Measurements from ENCODE around the gene FOXA3. TPM values are rescaled to one million over a fixed set of nuclear protein-coding genes. Genes with fewer than 3 reads are reported as not detected.

FOXA3 gene
- total and polyA plus RNA-seq, 2 of the 4 experiments (the other 2 are of a cell fraction) = not detected

DNA sequence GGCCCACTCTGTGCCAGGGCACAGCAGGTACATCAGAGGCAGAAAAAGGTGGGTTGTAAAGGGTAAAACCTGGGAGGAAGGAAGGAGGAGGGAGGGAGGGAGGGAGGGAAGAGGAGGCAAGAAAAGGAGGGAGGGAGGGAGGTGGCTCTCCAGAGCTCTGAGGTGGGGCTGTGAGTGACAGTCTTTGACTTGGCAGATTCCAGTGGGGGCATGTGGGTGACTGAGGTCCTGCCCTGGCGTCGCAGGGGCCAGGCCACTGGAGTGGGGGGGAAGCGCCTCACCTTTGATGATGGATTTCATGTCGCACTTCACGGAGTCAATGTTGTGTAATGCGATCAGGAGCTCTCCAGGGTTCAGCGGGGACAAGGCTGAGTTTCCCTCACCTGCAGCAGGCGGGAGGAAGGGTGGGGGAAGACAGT lies 43.0 kb upstream of the FOXA3 start:
- H3K9me3 ChIP-seq (ENCODE audit: control insufficient read depth, insufficient read depth, low read length) = no peaks in the 10 kb centered on the region
- dilution Hi-C loops (cut with HindIII; ENCODE audit: low sequenced_read_pairs, unreplicated experiment) = no loop called here
- intact Hi-C loops (cut with micrococcal nuclease) = no loop called here
- ChIA-PET POLR2A (ENCODE audit: unreplicated experiment) (no interaction called here), CTCF (no interaction called here)
- ATAC-seq (ENCODE audit: low read depth) (no peak), DNase-seq (no peak)
- no peak overlapping the region for H2BK5ac ChIP-seq (ENCODE audit: low read depth, low read length, poor library complexity, severe bottlenecking)
- H3K23ac ChIP-seq (ENCODE audit: low read depth, low read length) = no peak overlapping the region
- H3K18ac ChIP-seq (ENCODE audit: low read depth, low read length) = no peak overlapping the region
- no peaks in the 10 kb centered on the region for H3K9me1 ChIP-seq (ENCODE audit: insufficient read depth, low read length)
- no peak overlapping the region for H2BK20ac ChIP-seq (ENCODE audit: low read depth, low read length)
- no peaks in the 10 kb centered on the region; a peak in 1 of 4 replicates for H3K79me1 ChIP-seq (ENCODE audit: low read depth in 1 of 2, low read length in 2 of 2)
- in situ Hi-C loops (cut with MboI; ENCODE audit: low sequenced_read_pairs) = no loop called here
- H3K14ac ChIP-seq (replicated peaks; ENCODE audit: low read depth, low read length) = no peak overlapping the region
- H4K5ac ChIP-seq (ENCODE audit: low read depth, low read length) = no peak overlapping the region
- no peak overlapping the region for H3K4me2 ChIP-seq (ENCODE audit: low read depth, low read length)
- WGBS, 2 experiments (ENCODE audit: extremely low coverage in 2 of 2, insufficient read length in 1 of 2) = 45% methylated on average over 3 of the region's 8 CpGs; no CpG with 5 or more reads in 1 of the 2 experiments
- no peak overlapping the region for H2AK9ac ChIP-seq (replicated peaks; ENCODE audit: low read depth, low read length, poor library complexity)
- H4K20me1 ChIP-seq (ENCODE audit: insufficient read depth, low read length) = peaks cover 9% of the 10 kb centered on the region
- no peaks in the 10 kb centered on the region for H3K27me3 ChIP-seq (ENCODE audit: control insufficient read depth, insufficient read depth, low read length)
- TF ChIP-seq MAZ (IDR thresholded peaks at IDR 0.05; ENCODE audit: borderline replicate concordance, low read depth, low read length) = no peak
- no peak for TF ChIP-seq FOS (IDR thresholded peaks at IDR 0.05; ENCODE audit: low read depth, low read length)
- TF ChIP-seq RCOR1 (IDR thresholded peaks at IDR 0.05; ENCODE audit: insufficient replicate concordance, low read length) = no peak
- no peak for TF ChIP-seq RFX5 (IDR thresholded peaks at IDR 0.05; ENCODE audit: low read depth, low read length)
- no peak for TF ChIP-seq NFE2L2 (IDR thresholded peaks at IDR 0.05; ENCODE audit: low read depth, low read length)
- TF ChIP-seq BHLHE40 (IDR thresholded peaks at IDR 0.05; ENCODE audit: low read depth, low read length) = no peak
- no peak for TF ChIP-seq USF2 (IDR thresholded peaks at IDR 0.05; ENCODE audit: low read depth, low read length)
- no peak for TF ChIP-seq CHD1 (IDR thresholded peaks at IDR 0.05; ENCODE audit: low read depth, low read length)
- TF ChIP-seq ELK1 (IDR thresholded peaks at IDR 0.05; ENCODE audit: borderline replicate concordance, low read depth, low read length) = no peak
- no peak for TF ChIP-seq SMC3 (IDR thresholded peaks at IDR 0.05; ENCODE audit: low read depth, low read length)
- TF ChIP-seq CEBPB (IDR thresholded peaks at IDR 0.05; ENCODE audit: low read depth, low read length) = no peak
- no peak for TF ChIP-seq MXI1 (IDR thresholded peaks at IDR 0.05; ENCODE audit: borderline replicate concordance, low read depth, low read length)
- TF ChIP-seq MAFK (IDR thresholded peaks at IDR 0.05; ENCODE audit: low read depth, low read length) = no peak
- no peak for TF ChIP-seq CTCF (conservative IDR thresholded peaks at IDR 0.05; ENCODE audit: low read depth, low read length)
- TF ChIP-seq RAD21 (IDR thresholded peaks at IDR 0.05; ENCODE audit: low read length) = no peak
- TF ChIP-seq POLR2A (IDR thresholded peaks at IDR 0.05; ENCODE audit: low read depth, low read length) = no peak
- no peaks in the 10 kb centered on the region for H3K4me1 ChIP-seq (ENCODE audit: control insufficient read depth, insufficient read depth, low read length)
- BruUV-seq (replicated peaks) = no TSS peak
- H2AFZ ChIP-seq (replicated peaks; ENCODE audit: low read length, poor library complexity) = no peak overlapping the region
- H2BK15ac ChIP-seq (ENCODE audit: low read depth, low read length) = no peak overlapping the region
- no peak overlapping the region for H2BK120ac ChIP-seq (ENCODE audit: low read depth, low read length)
- H3K4me3 ChIP-seq (ENCODE audit: insufficient read depth, low read depth, low read length) = no peak overlapping the region
- no peak overlapping the region for H3K9ac ChIP-seq (ENCODE audit: low read depth, low read length)
- peaks cover 63% of the 10 kb centered on the region for H3K36me3 ChIP-seq (ENCODE audit: control insufficient read depth, insufficient read depth, low read length)
- no peak overlapping the region for H3K4ac ChIP-seq (ENCODE audit: low read depth, low read length)
- H2AK5ac ChIP-seq (ENCODE audit: low read depth, low read length) = no peak overlapping the region
- H3K56ac ChIP-seq (ENCODE audit: extremely low read depth, insufficient read depth, low read length) = no peak overlapping the region
- no peak overlapping the region for H3K27ac ChIP-seq (ENCODE audit: insufficient read depth, low read length)
- H4K91ac ChIP-seq (ENCODE audit: insufficient read depth, low read depth, low read length) = no peak overlapping the region
- no peak overlapping the region for H4K8ac ChIP-seq (ENCODE audit: low read depth in 2 of 2, low read length in 2 of 2)

All from IMR-90 (cell line).